RWPE1 (cell line): ENCODE results near the gene KIDINS220.

Source experiments
- CTCF ChIA-PET: fragments of 350-600 bp; sonication (Branson Sonifier 250); formaldehyde crosslinking; extraction: SDS; loops from one replicate; lab custom pipeline; 2021; lab: Yijun Ruan, JAX
- POLR2A ChIA-PET: fragments of 400-600 bp; formaldehyde crosslinking; extraction: SDS; loops from one replicate; lab custom pipeline; 2020; ENCODE audit warnings: antibody characterized with exemption; ENCODE audit not compliant: low non-redundant PET; lab: Yijun Ruan, JAX
- DNase-seq: peaks from one replicate; pipeline ENCODE4 v3.0.0; 2012; ENCODE audit warnings: low spot score
- H3K27ac ChIP-seq: fragments of 450-650 bp; 2 replicates; pipeline ENCODE4 v1.5.1; 2017
- TF ChIP-seq, protein P1 (sequence below): fragments of 450-650 bp; conservative IDR thresholded peaks from 2 replicates; pipeline ENCODE4 v1.5.1; 2017; ENCODE audit warnings: low read depth, mild to moderate bottlenecking

KIDINS220 gene

DNA sequence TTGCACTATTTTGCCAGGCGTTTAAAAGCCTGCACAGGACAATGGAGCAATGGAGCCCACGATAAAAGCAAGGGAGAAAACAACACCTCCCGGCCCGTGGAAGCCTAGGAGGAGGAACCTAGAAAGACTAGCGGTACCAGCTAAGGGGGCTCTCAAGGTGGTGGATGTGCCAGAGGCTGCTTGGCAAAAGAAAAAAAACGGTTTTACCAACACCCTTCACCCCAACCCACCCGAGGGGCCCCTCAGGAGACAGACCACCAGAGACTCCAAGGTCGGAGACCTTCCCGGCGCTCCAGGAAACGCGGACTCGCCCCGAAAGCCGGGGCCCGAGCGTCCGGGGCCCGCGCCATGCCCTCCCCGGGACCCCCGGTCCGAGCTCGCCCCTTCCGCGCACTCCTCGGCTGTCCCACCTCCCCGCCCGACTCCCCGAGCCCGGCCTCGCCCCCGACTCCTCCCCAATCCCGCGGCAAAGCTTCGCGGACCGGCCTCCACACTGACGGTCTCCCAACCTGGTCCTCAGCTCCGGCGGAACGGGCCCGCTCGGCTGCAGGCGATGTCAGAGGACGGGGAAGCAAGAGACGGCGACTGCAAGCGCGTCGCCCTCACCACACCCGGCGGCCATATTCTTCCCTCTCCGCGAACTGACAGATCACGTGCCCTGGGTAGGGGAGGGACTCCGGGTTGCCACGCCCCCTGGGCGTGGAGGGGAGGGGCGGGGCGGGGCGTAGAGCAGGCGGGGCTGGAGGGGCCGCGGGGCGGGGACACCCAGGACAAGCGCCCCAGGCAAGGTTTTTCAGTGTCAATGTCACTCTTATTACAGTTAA, at the start of gene KIDINS220:
TSS of gene KIDINS220 (minus strand) at position 643 of the 824 bp plus-strand sequence. CDS start 10,520 bp downstream, outside the sequence.
- POLR2A ChIA-PET: no interaction called here
- TF ChIP-seq, protein P1, sequence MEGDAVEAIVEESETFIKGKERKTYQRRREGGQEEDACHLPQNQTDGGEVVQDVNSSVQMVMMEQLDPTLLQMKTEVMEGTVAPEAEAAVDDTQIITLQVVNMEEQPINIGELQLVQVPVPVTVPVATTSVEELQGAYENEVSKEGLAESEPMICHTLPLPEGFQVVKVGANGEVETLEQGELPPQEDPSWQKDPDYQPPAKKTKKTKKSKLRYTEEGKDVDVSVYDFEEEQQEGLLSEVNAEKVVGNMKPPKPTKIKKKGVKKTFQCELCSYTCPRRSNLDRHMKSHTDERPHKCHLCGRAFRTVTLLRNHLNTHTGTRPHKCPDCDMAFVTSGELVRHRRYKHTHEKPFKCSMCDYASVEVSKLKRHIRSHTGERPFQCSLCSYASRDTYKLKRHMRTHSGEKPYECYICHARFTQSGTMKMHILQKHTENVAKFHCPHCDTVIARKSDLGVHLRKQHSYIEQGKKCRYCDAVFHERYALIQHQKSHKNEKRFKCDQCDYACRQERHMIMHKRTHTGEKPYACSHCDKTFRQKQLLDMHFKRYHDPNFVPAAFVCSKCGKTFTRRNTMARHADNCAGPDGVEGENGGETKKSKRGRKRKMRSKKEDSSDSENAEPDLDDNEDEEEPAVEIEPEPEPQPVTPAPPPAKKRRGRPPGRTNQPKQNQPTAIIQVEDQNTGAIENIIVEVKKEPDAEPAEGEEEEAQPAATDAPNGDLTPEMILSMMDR: no peak
- CTCF ChIA-PET: no interaction called here
- peak within 1 kb of the TSS; percentile 67 for H3K27ac ChIP-seq
- peak; percentile 98 for DNase-seq

DNA sequence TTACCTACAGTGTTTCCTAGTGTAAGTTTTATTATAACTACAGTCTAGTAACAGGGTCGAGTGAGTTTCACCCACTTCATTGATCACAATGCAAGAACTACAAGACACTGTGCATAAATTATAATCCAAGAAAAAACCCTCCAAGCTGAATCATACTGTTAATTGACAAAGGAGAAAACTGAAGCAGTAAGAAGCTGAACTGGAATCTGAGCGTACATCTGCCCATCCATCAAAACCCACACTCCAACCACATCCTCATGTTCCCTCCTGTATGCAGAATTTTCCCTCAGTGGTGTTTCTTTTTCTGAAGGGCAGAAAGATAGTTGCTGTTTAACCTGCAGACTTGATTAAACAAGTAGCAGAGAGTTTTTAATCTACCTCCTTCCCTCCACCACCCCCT, 49.5 kb upstream of the KIDINS220 start:
- POLR2A ChIA-PET: no interaction called here
- DNase-seq: no peak
- TF ChIP-seq, protein P1: no peak
- CTCF ChIA-PET: no interaction called here
- no peak overlapping the region for H3K27ac ChIP-seq

DNA sequence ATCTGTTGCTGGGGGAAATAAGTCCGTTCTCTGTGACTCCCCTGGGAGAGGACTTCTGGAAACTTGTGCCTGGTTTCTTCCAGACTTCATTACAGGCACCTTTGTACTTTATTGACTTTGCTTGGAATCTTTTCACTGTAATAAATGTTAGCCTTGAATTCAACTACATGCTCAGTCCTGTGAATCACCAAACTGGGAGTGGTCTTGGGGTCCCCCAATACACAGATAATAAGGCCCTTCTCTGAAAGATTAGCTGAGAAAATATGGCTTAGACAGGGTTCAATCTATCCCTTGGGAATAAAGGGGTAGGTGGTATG, 48.7 kb upstream of the KIDINS220 start:
- CTCF ChIA-PET: no interaction called here
- DNase-seq: no peak

DNA sequence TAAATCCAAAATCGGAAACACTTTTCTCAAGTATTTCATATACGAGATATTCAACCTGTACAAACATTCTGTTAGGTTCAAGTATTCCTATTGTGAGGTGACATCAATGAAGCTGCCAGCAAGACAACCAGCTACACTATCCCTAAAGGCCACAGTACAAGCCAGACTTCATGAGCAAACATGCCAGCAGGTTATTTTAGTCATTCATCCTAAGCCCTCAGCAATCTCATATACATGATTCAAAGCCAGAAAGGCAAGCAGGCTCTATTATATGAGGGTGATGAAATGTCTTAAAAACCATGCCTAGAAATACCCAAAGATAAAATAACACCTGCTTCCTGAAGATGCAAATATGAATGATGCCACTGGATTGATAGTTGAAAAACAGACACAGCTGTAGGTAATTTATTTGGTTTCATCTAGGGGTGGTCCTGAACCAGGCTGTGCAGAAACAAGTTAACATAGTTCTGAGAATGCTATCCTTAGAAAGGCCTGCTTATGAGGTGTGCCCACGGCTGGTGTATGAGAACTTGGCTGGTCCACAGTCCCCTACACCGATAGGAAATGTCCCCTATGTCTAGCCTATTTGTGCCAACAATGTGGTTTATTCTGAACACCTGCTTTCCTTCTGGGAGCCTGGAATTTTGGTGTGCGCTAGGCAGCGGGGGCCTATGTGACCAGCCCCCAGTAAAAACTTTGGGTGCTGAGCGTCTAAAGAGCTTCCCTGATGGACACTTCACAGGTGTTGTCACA, 48.2 kb upstream of the KIDINS220 start:
- DNase-seq: no peak
- TF ChIP-seq, protein P1: no peak
- ChIA-PET CTCF (no interaction called here), POLR2A (no interaction called here)
- H3K27ac ChIP-seq: no peak overlapping the region

More for the DNA sequence above, 48.7 kb upstream of the KIDINS220 start:
- POLR2A ChIA-PET: no interaction called here
- TF ChIP-seq, protein P1: no peak
- no peak overlapping the region for H3K27ac ChIP-seq

DNA sequence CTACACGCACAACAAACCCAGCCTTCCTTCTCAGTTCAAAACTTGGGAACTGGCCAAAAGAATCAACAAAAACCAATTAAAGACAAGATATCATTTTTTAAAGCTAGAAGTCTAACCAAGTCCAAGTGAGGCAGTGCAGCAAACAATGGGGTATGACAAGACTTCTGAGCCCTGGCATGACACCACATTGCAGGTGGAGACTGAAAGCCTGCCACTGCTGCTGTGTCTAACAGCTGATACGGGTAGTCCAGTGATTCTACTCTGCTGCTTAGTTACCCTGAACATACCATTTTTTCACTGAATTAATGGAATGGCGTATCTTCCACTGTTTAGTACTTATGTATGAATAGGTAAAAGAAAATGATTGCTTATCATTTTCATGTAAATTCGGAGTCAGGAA, 47.4 kb upstream of the KIDINS220 start:
- ChIA-PET POLR2A (no interaction called here), CTCF (interaction anchor here (0.7 kb wide), 1 partner anchor 37 kb away, joined by 5 read pairs; no protein-coding TSS in a partner anchor)
- no peak for DNase-seq
- TF ChIP-seq, protein P1: no peak
- no peak overlapping the region for H3K27ac ChIP-seq

DNA sequence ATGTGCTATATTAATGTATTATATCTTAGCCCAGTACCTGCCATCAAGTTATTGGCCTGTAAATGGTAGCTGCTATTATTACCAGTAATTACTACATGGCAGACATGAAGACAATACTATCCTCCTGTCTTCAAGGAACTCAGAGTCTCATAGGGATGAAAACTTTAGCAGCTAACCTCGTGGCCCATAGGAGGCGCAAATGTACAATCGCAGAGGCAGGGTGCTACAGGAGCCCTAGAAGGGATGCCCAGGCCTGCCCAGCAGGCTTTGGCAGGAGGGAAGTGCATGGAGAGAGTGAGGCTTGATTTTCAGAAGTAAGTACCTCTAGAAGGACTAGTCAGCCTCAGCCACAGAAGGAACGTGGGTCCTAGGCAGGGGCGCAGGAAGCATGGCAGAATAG, 44.7 kb upstream of the KIDINS220 start:
- POLR2A ChIA-PET: no interaction called here
- CTCF ChIA-PET: no interaction called here
- no peak for DNase-seq
- TF ChIP-seq, protein P1: no peak
- no peak overlapping the region for H3K27ac ChIP-seq
